Activated CD4-positive, alpha-beta T cell treated with anti-CD3 and anti-CD28 coated beads, Interleukin-2, amount 50 U/mL, for 48 hours (primary cell): ENCODE measurements around the gene ZNF891.

Source experiments
- DNase-seq, 2 experiments: peaks; one replicate each; pipeline ENCODE4 v3.0.0-alpha.2; 2020

ZNF891 gene

DNA sequence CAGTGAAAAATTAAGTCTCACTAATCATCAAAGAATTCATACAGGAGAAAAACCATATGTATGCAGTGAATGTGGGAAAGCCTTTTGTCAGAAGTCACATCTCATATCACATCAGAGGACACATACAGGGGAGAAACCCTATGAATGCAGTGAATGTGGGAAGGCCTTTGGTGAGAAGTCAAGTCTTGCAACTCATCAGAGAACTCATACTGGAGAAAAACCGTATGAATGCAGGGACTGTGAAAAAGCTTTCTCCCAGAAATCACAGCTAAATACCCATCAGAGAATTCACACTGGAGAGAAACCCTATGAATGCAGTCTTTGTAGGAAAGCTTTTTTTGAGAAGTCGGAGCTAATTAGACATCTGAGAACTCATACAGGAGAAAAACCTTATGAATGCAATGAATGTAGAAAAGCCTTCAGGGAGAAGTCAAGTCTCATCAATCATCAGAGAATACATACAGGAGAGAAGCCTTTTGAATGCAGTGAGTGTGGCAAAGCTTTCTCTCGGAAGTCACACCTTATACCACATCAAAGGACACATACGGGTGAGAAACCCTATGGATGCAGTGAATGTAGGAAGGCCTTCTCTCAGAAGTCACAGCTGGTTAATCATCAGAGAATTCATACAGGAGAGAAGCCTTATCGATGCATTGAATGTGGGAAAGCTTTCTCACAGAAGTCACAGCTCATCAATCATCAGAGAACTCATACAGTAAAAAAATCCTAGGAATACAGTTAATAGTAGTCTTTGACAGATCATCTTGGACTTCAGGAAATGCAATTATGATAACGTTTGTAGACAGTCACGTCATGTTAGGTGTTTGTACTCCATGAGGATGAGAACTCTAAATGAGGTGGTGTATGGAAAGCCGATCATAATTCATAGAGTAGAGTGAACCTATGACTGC, 71.6 kb downstream of the ZNF891 start:
- DNase-seq: no peak

DNA sequence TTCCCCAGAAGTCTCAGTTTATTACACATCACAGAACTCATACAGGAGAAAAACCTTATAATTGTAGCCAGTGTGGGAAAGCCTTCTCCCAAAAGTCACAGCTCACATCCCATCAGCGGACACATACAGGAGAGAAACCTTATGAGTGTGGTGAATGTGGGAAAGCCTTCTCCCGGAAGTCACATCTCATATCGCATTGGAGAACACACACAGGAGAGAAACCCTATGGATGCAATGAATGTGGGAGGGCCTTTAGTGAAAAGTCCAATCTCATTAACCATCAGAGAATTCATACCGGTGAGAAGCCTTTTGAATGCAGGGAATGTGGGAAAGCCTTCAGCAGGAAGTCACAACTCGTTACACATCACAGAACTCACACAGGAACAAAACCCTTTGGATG, 72.6 kb downstream of the ZNF891 start:
- DNase-seq: no peak
